Cardiac muscle cell (in vitro differentiated cells and primary cell): ENCODE measurements around the gene LDLRAP1. TPM values are rescaled to one million over a fixed set of nuclear protein-coding genes. Genes with fewer than 3 reads are reported as not detected.

Source experiments
- DNase-seq, 2 donors: peaks; one replicate each; pipeline versions ENCODE4 v3.0.0 to v3.0.0-alpha.2; 2010 to 2017; ENCODE audit warnings: low read depth in 1 of 2, low spot score in 1 of 2
- H3K27ac ChIP-seq: fragments of 200-600 bp; sonication (generic); 2 replicates; pipeline ENCODE4 v1.5.1; 2016
- H3K27me3 ChIP-seq: fragments of 200-600 bp; sonication (generic); 2 replicates; pipeline ENCODE4 v1.6.0; 2016; ENCODE audit warnings: control low read depth
- H3K36me3 ChIP-seq: fragments of 200-600 bp; sonication (generic); 2 replicates; pipeline ENCODE4 v1.5.1; 2016; ENCODE audit warnings: control low read depth
- H3K4me1 ChIP-seq: fragments of 200-600 bp; sonication (generic); 2 replicates; pipeline ENCODE4 v1.8.1; 2017; ENCODE audit warnings: low read depth, mild to moderate bottlenecking, mixed run types
- H3K4me3 ChIP-seq: fragments of 200-600 bp; sonication (generic); 2 replicates; pipeline ENCODE4 v1.5.1; 2016; ENCODE audit warnings: mild to moderate bottlenecking
- H3K9me3 ChIP-seq: fragments of 200-600 bp; sonication (generic); 2 replicates; pipeline ENCODE4 v1.5.1; 2017; ENCODE audit warnings: low read depth, mild to moderate bottlenecking, control low read depth
- CTCF ChIP-seq: IDR thresholded peaks from 2 replicates; pipeline ENCODE4 v1.5.1; 2012; ENCODE audit warnings: low read depth, mild to moderate bottlenecking, low read length
- polyA plus RNA-seq: library from polyadenylated mRNA; unstranded; fragments of >200 nt; fragmentation: Nextera tagmentation; extraction: Ambion mirVana; gene quantifications from 2 replicates; pipeline ENCODE4 v1.2.1, GENCODE V29; 2016
- total RNA-seq: library from RNA; depleted of rRNA; stranded (reverse); fragments of >200 nt; gene quantifications from 2 replicates; pipeline ENCODE4 v1.2.3, GENCODE V29; 2016

LDLRAP1 gene
- total and polyA plus RNA-seq, 2 experiments from 2014 or later, result 16.4 to 21.8 TPM

GRCh38 chr1:25537153-25537831 is 6.1 kb upstream of the LDLRAP1 start:
- no peak for DNase-seq
- Histone ChIP-seq H3K9me3 (no peaks in the 10 kb centered on the region), H3K4me3 (no peak overlapping the region), H3K4me1 (no peaks in the 10 kb centered on the region), H3K27me3 (no peaks in the 10 kb centered on the region), H3K36me3 (no peaks in the 10 kb centered on the region), H3K27ac (no peak overlapping the region)
- TF ChIP-seq CTCF, result no peak

GRCh38 chr1:25538191-25538767 is 5.1 kb upstream of the LDLRAP1 start:
- no peak for TF ChIP-seq CTCF
- H3K27ac ChIP-seq, result no peak overlapping the region
- H3K4me1 ChIP-seq, result no peaks in the 10 kb centered on the region
- DNase-seq, result no peak
- H3K4me3 ChIP-seq, result no peak overlapping the region
- H3K36me3 ChIP-seq, result no peaks in the 10 kb centered on the region
- H3K9me3 ChIP-seq, result no peaks in the 10 kb centered on the region
- H3K27me3 ChIP-seq, result no peaks in the 10 kb centered on the region

GRCh38 chr1:25540750-25541342 is 2.6 kb upstream of the LDLRAP1 start:
- H3K4me1 ChIP-seq, result no peaks in the 10 kb centered on the region
- no peak for DNase-seq
- no peak for TF ChIP-seq CTCF

DNA sequence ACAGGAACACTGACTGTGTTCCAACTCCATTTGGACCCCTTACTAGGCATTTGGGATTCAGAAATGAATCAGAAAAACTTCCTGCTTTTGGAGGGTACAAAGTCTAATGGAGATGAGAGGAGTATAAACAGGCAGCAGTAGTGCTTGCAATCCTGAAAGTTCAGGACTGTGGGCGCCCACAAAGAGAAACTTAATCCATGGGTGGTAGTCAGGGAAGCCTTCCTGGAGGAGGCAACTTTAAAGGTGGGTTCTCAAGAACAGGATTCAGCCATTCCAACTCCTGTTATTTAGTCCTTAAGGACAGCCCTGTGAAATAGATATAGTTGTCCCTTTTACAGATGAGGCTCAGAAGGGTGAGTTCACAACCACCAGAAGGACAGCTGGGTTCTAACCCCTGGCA is 2.0 kb upstream of the LDLRAP1 start:
- H3K36me3 ChIP-seq, result no peaks in the 10 kb centered on the region
- H3K27ac ChIP-seq, result no peak overlapping the region
- TF ChIP-seq CTCF, result no peak
- no peaks in the 10 kb centered on the region for H3K9me3 ChIP-seq
- no peaks in the 10 kb centered on the region for H3K27me3 ChIP-seq
- no peak for DNase-seq
- no peak overlapping the region for H3K4me3 ChIP-seq
- H3K4me1 ChIP-seq, result no peaks in the 10 kb centered on the region

More at GRCh38 chr1:25540750-25541342, 2.6 kb upstream of the LDLRAP1 start:
- Histone ChIP-seq H3K4me3 (no peak overlapping the region), H3K36me3 (no peaks in the 10 kb centered on the region), H3K9me3 (no peaks in the 10 kb centered on the region), H3K27me3 (no peaks in the 10 kb centered on the region), H3K27ac (no peak overlapping the region)

DNA sequence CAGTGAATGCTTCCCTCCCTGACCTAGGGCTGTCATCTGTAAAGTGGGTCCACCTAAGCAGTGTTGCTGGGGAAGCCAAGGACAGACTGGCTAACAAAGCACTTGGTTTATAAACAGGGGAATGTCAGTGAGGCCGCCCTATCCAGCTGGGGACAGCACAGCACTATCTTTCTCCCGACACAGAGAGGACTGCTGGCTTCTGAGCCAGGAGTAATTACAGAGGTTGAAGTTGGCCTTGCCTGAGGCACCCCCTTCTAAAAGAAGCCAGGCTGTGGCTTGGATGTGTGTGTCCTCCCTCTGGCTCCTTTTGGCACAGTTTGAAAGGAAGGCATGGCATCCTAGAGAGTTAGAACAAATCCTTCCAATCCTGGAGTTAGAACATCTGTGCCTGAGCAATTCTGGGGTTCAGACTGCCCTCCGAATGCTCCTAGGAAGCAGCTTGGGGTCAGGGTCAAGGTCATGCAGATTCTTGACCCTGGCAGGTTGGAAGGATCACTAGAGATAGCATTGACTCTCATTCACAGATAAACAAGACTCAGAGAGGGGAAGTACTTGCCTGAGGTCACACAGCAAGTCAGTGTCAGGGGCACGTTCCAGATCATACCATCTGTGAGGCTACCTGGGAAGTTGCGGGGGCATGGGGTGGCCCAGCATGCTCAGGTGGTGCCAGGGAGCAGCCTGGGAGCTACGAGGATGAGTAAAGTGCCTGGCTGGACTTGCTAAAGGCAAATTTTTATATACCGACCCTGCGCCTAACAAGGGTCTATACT is 1.3 kb upstream of the LDLRAP1 start:
- H3K9me3 ChIP-seq, result no peaks in the 10 kb centered on the region
- no peak overlapping the region for H3K27ac ChIP-seq
- no peak for DNase-seq
- H3K4me3 ChIP-seq, result no peak overlapping the region
- no peaks in the 10 kb centered on the region for H3K4me1 ChIP-seq
- no peaks in the 10 kb centered on the region for H3K36me3 ChIP-seq
- no peaks in the 10 kb centered on the region for H3K27me3 ChIP-seq
- no peak for TF ChIP-seq CTCF
